ENCODE measurements around the gene GPER1. TPM values are rescaled to one million over a fixed set of nuclear protein-coding genes. Genes with fewer than 3 reads are reported as not detected.

The GPER1 gene
- total RNA-seq, 1 experiment from 2014 or later = 2.9 TPM

- Histone ChIP-seq H3K27me3 (ENCODE audit: control insufficient read depth, insufficient read depth, low read length) (no peaks in the 10 kb centered on the region), H3K4me3 (ENCODE audit: low read depth in 2 of 2, low read length in 2 of 2) (no peak overlapping the region), H3K27ac (ENCODE audit: low read length) (no peak overlapping the region), H3K9me3 (ENCODE audit: control insufficient read depth, insufficient read depth, low read depth, low read length) (no peaks in the 10 kb centered on the region), H3K36me3 (ENCODE audit: control insufficient read depth, insufficient read depth, low read length) (no peaks in the 10 kb centered on the region), H3K4me1 (ENCODE audit: control insufficient read depth, insufficient read depth, low read length) (no peaks in the 10 kb centered on the region)
- POLR2A ChIA-PET = no interaction called here
- BruUV-seq (replicated peaks) = no TSS peak
- intact Hi-C loops (cut with micrococcal nuclease; ENCODE audit: unreplicated experiment) = no loop called here
- CTCF ChIA-PET = interaction anchor here (1.2 kb wide), 1 partner anchor 9 kb away, joined by 3 read pairs; no protein-coding TSS in a partner anchor
- in situ Hi-C loops (cut with HindIII; ENCODE audit: low pct_unique_long_range_greater_than_20kb, low sequenced_read_pairs) = no loop called here
- TF ChIP-seq TCF7L2 (IDR thresholded peaks at IDR 0.05; ENCODE audit: low read depth, low read length) (no peak), REST (IDR thresholded peaks at IDR 0.05; ENCODE audit: insufficient read depth in 1 of 2, low read depth in 2 of 2, low read length in 1 of 2) (no peak), SIN3A (IDR thresholded peaks at IDR 0.05; ENCODE audit: borderline replicate concordance, insufficient read depth, low read depth, low read length) (no peak), POLR2AphosphoS5 (IDR thresholded peaks at IDR 0.05; ENCODE audit: low read depth, low read length) (no peak), CTCF (IDR thresholded peaks at IDR 0.05) (no peak)
- DNase-seq (ENCODE audit: low read depth, low spot score) = no peak
- ATAC-seq = no peak
Observed at GRCh38 chr7:1053816-1054370, 34.0 kb upstream of the GPER1 start.

GRCh38 chr7:1054438-1054837, 33.5 kb upstream of the GPER1 start:
- intact Hi-C loops (cut with micrococcal nuclease; ENCODE audit: unreplicated experiment) (no loop called here), in situ Hi-C loops (cut with HindIII; ENCODE audit: low pct_unique_long_range_greater_than_20kb, low sequenced_read_pairs) (no loop called here)
- no peak for DNase-seq (ENCODE audit: low read depth, low spot score)
- Histone ChIP-seq H3K27me3 (ENCODE audit: control insufficient read depth, insufficient read depth, low read length) (no peaks in the 10 kb centered on the region), H3K4me3 (ENCODE audit: low read depth in 2 of 2, low read length in 2 of 2) (no peak overlapping the region), H3K36me3 (ENCODE audit: control insufficient read depth, insufficient read depth, low read length) (no peaks in the 10 kb centered on the region), H3K9me3 (ENCODE audit: control insufficient read depth, insufficient read depth, low read depth, low read length) (no peaks in the 10 kb centered on the region), H3K27ac (ENCODE audit: low read length) (no peak overlapping the region), H3K4me1 (ENCODE audit: control insufficient read depth, insufficient read depth, low read length) (no peaks in the 10 kb centered on the region)
- POLR2A ChIA-PET = no interaction called here
- CTCF ChIA-PET = interaction anchor here (1.2 kb wide), 1 partner anchor 10 kb away, joined by 3 read pairs; no protein-coding TSS in a partner anchor
- BruUV-seq (replicated peaks) = no TSS peak
- no peak for ATAC-seq
- TF ChIP-seq CTCF (IDR thresholded peaks at IDR 0.05) = no peak

Data from Panc1 (cell line).